GM12878 (cell line): ENCODE data around the gene SPAG9.

Source experiments
- EGR1 ChIP-seq, 2 experiments: IDR thresholded peaks; 1 replicate in 1 of 2; 2 replicates in 1 of 2; pipeline ENCODE4 v1.6.1; 2011 to 2012; ENCODE audit warnings: low read depth in 2 of 2, low read length in 2 of 2, borderline replicate concordance in 1 of 2, mild to moderate bottlenecking in 1 of 2, moderate library complexity in 1 of 2
- MAX ChIP-seq: IDR thresholded peaks from 2 replicates; pipeline ENCODE4 v1.6.1; 2012; ENCODE audit warnings: low read depth, low read length, improper control_type of control experiment
- POLR2A ChIP-seq: IDR thresholded peaks from 2 replicates; pipeline ENCODE4 v1.6.1; 2011; ENCODE audit warnings: low read depth, mild to moderate bottlenecking, low read length
- SMC3 ChIP-seq: IDR thresholded peaks from 2 replicates; pipeline ENCODE4 v1.6.1; 2011; ENCODE audit warnings: low read length, improper control_type of control experiment, borderline replicate concordance
- TAF1 ChIP-seq: IDR thresholded peaks from 2 replicates; pipeline ENCODE4 v1.6.1; 2011; ENCODE audit warnings: mild to moderate bottlenecking, low read depth, low read length, borderline replicate concordance

GRCh38 chr17:50977487-50978159, 143.0 kb downstream of the SPAG9 start:
- no peak for TF ChIP-seq MAX
- TF ChIP-seq SMC3, result no peak
- TF ChIP-seq TAF1, result no peak
- TF ChIP-seq POLR2A, result no peak
- TF ChIP-seq EGR1 (IDR thresholded peaks at IDR 0.05; ENCODE audit: borderline replicate concordance in 1 of 2, low read depth in 2 of 2, low read length in 2 of 2), result no peak
